ENCODE measurements around the gene KLK14. TPM values are rescaled to one million over a fixed set of nuclear protein-coding genes. Genes with fewer than 3 reads are reported as not detected.

The KLK14 gene
- total and polyA plus RNA-seq, 4 donors, result 0.11 to 1.9 (median 1.4) TPM; not detected in 1

GRCh38 chr19:51064534-51065220 is 18.0 kb downstream of the KLK14 start, which contains the start of gene KLK13:
TSS of gene KLK13 (minus strand) at chr19:51065092. CDS start at chr19:51065067, 25 bp downstream.
- Histone ChIP-seq H3K27me3 (ENCODE audit: control insufficient read depth, insufficient read depth, low read length) (peaks cover 23% of the 10 kb centered on the region), H3K27ac (ENCODE audit: low read depth, low read length) (no peak within 1 kb of the TSS), H3K4me1 (ENCODE audit: control insufficient read depth, insufficient read depth, low read length) (peaks cover 8% of the 10 kb centered on the region), H3K9me3 (ENCODE audit: control insufficient read depth, insufficient read depth, low read length) (no peaks in the 10 kb centered on the region), H3K4me3 (ENCODE audit: low read depth, low read length) (peak within 1 kb of the TSS; percentile 2), H3K36me3 (ENCODE audit: control insufficient read depth, insufficient read depth, low read length) (no peaks in the 10 kb centered on the region)
- 25% methylated on average over 13 of the region's 38 CpGs for WGBS (ENCODE audit: insufficient coverage)
- peak in 2 of 6 donors; percentile 5 to 9 for DNase-seq (ENCODE audit: low read depth in 4 of 6, low spot score in 6 of 6)

DNA sequence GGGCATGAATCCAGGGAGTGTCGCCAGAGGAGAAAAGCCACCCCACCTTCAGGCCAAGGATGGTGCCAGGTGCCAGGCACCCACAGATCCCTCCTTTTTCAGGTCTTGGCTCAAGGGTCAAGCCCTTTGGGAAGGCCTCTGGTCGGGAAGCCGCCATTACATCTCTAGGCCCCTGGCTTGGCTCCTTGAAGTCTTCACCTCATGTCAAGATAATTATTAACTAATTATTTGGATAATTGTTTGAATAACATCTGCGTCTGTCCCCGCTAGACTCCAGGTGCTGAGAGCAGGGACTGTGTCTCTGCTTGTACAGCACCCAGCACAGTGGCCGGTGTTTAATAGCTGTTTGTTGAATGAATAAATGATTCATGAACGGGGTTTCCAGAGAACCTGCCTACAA is 19.0 kb downstream of the KLK14 start:
- 81% methylated on average over 5 of the region's 7 CpGs for WGBS (ENCODE audit: insufficient coverage)
- Histone ChIP-seq H3K4me1 (ENCODE audit: control insufficient read depth, insufficient read depth, low read length) (peaks cover 8% of the 10 kb centered on the region), H3K27me3 (ENCODE audit: control insufficient read depth, insufficient read depth, low read length) (peaks cover 23% of the 10 kb centered on the region)

DNA sequence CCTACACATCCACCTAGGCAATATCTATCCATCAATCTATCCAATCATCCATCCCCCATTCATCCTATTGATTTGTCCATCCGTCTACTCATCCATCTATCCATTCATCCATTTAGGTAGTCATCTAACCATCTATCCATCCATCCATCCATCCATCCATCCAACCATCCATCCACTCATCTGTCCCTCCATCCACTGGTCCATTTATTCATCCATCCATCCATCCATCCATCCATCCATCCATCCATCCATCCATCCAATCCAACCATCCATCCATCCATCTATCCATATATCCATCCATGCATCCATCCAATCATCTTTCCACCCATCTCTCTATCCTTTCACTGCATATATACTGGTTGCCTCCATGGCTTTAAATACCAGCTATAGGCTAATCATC is 21.7 kb downstream of the KLK14 start:
- H3K4me1 ChIP-seq (ENCODE audit: control insufficient read depth, insufficient read depth, low read length), result peaks cover 8% of the 10 kb centered on the region
- no peak overlapping the region for H3K27ac ChIP-seq (ENCODE audit: low read depth, low read length)
- no peaks in the 10 kb centered on the region for H3K36me3 ChIP-seq (ENCODE audit: control insufficient read depth, insufficient read depth, low read length)
- H3K27me3 ChIP-seq (ENCODE audit: control insufficient read depth, insufficient read depth, low read length), result peaks cover 20% of the 10 kb centered on the region
- no peak for DNase-seq (ENCODE audit: low read depth in 4 of 6, low spot score in 6 of 6)
- H3K9me3 ChIP-seq (ENCODE audit: control insufficient read depth, insufficient read depth, low read length), result no peaks in the 10 kb centered on the region
- no peak overlapping the region for H3K4me3 ChIP-seq (ENCODE audit: low read depth, low read length)
- 0% methylated on average over 1 of the region's 1 CpG for WGBS (ENCODE audit: insufficient coverage)

More for the DNA sequence above, 19.0 kb downstream of the KLK14 start:
- Histone ChIP-seq H3K27ac (ENCODE audit: low read depth, low read length) (no peak overlapping the region), H3K4me3 (ENCODE audit: low read depth, low read length) (no peak overlapping the region), H3K36me3 (ENCODE audit: control insufficient read depth, insufficient read depth, low read length) (no peaks in the 10 kb centered on the region), H3K9me3 (ENCODE audit: control insufficient read depth, insufficient read depth, low read length) (no peaks in the 10 kb centered on the region)
- no peak for DNase-seq (ENCODE audit: low read depth in 4 of 6, low spot score in 6 of 6)

- H3K27ac ChIP-seq (ENCODE audit: low read depth, low read length), result no peak overlapping the region
- H3K36me3 ChIP-seq (ENCODE audit: control insufficient read depth, insufficient read depth, low read length), result no peaks in the 10 kb centered on the region
- H3K9me3 ChIP-seq (ENCODE audit: control insufficient read depth, insufficient read depth, low read length), result no peaks in the 10 kb centered on the region
- peaks cover 16% of the 10 kb centered on the region for H3K27me3 ChIP-seq (ENCODE audit: control insufficient read depth, insufficient read depth, low read length)
- peaks cover 8% of the 10 kb centered on the region for H3K4me1 ChIP-seq (ENCODE audit: control insufficient read depth, insufficient read depth, low read length)
- DNase-seq (ENCODE audit: low read depth in 4 of 6, low spot score in 6 of 6), result no peak
- no peak overlapping the region for H3K4me3 ChIP-seq (ENCODE audit: low read depth, low read length)
- WGBS (ENCODE audit: insufficient coverage), result 67% methylated on average over 4 of the region's 4 CpGs
These were observed 22.4 kb downstream of the KLK14 start for GRCh38 chr19:51060336-51060735.

DNA sequence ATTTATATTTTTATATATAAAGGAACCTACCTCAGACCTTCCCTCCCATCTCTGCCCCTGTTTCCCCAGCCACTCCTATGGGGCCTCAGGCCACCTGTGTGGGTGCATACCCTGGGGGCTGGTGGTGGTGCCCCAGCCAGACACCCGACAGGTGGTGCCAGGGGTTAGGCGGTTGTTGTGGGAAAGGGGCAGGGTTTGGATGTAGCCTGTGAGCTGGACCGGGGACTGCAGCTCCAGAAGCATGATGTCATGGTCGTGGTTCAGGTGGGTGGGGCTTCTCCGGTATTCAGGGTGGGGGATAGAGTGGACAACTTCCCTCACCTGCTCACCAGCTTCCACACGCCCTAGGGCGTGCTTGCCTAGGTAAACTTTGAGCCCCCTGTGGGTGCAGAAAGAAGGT is 23.0 kb downstream of the KLK14 start:
- Histone ChIP-seq H3K4me1 (ENCODE audit: control insufficient read depth, insufficient read depth, low read length) (peaks cover 3% of the 10 kb centered on the region), H3K9me3 (ENCODE audit: control insufficient read depth, insufficient read depth, low read length) (no peaks in the 10 kb centered on the region), H3K4me3 (ENCODE audit: low read depth, low read length) (no peak overlapping the region), H3K36me3 (ENCODE audit: control insufficient read depth, insufficient read depth, low read length) (no peaks in the 10 kb centered on the region), H3K27ac (ENCODE audit: low read depth, low read length) (no peak overlapping the region), H3K27me3 (ENCODE audit: control insufficient read depth, insufficient read depth, low read length) (peaks cover 9% of the 10 kb centered on the region)
- 95% methylated on average over 3 of the region's 7 CpGs for WGBS (ENCODE audit: insufficient coverage)
- DNase-seq (ENCODE audit: low read depth in 4 of 6, low spot score in 6 of 6), result no peak

DNA sequence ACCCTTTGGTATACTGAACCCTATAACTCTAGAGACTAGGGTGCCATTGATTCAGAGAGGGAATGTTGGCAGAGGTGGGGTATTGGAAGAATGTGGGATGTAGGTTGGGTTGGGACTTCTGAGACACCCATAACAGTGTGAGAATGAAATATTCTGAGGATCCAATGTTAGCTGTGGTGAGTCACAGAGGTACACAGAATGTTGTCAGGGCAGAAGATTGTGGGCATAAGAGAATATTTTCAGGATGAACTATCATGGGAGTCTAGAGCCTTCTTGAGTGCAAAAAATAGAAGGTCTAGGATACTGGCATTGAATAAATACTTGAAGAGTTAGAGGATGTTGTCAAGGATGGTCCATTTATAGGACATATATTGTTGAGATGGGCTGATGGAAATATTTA is 26.8 kb downstream of the KLK14 start:
- Histone ChIP-seq H3K27me3 (ENCODE audit: control insufficient read depth, insufficient read depth, low read length) (peaks cover 4% of the 10 kb centered on the region), H3K4me1 (ENCODE audit: control insufficient read depth, insufficient read depth, low read length) (no peaks in the 10 kb centered on the region)
- DNase-seq (ENCODE audit: low read depth in 4 of 6, low spot score in 6 of 6), result no peak

GRCh38 chr19:51047031-51047335 is 35.7 kb downstream of the KLK14 start:
- no peak for DNase-seq (ENCODE audit: low read depth in 4 of 6, low spot score in 6 of 6)

More for the DNA sequence above, 26.8 kb downstream of the KLK14 start:
- no peaks in the 10 kb centered on the region for H3K9me3 ChIP-seq (ENCODE audit: control insufficient read depth, insufficient read depth, low read length)
- no peak overlapping the region for H3K4me3 ChIP-seq (ENCODE audit: low read depth, low read length)
- no peaks in the 10 kb centered on the region for H3K36me3 ChIP-seq (ENCODE audit: control insufficient read depth, insufficient read depth, low read length)
- H3K27ac ChIP-seq (ENCODE audit: low read depth, low read length), result no peak overlapping the region

GRCh38 chr19:51044327-51044726 is 38.4 kb downstream of the KLK14 start:
- Histone ChIP-seq H3K4me1 (ENCODE audit: control insufficient read depth, insufficient read depth, low read length) (no peaks in the 10 kb centered on the region), H3K27me3 (ENCODE audit: control insufficient read depth, insufficient read depth, low read length) (no peaks in the 10 kb centered on the region), H3K27ac (ENCODE audit: low read depth, low read length) (no peak overlapping the region), H3K36me3 (ENCODE audit: control insufficient read depth, insufficient read depth, low read length) (no peaks in the 10 kb centered on the region), H3K4me3 (ENCODE audit: low read depth, low read length) (no peak overlapping the region), H3K9me3 (ENCODE audit: control insufficient read depth, insufficient read depth, low read length) (peaks cover 2% of the 10 kb centered on the region)
- 84% methylated on average over 10 of the region's 11 CpGs for WGBS (ENCODE audit: insufficient coverage)
- no peak for DNase-seq (ENCODE audit: low read depth in 4 of 6, low spot score in 6 of 6)

More at GRCh38 chr19:51047031-51047335, 35.7 kb downstream of the KLK14 start:
- H3K36me3 ChIP-seq (ENCODE audit: control insufficient read depth, insufficient read depth, low read length), result no peaks in the 10 kb centered on the region
- H3K4me3 ChIP-seq (ENCODE audit: low read depth, low read length), result no peak overlapping the region
- no peaks in the 10 kb centered on the region for H3K27me3 ChIP-seq (ENCODE audit: control insufficient read depth, insufficient read depth, low read length)
- no peaks in the 10 kb centered on the region for H3K9me3 ChIP-seq (ENCODE audit: control insufficient read depth, insufficient read depth, low read length)
- H3K4me1 ChIP-seq (ENCODE audit: control insufficient read depth, insufficient read depth, low read length), result no peaks in the 10 kb centered on the region
- H3K27ac ChIP-seq (ENCODE audit: low read depth, low read length), result no peak overlapping the region
- WGBS (ENCODE audit: insufficient coverage), result no CpG with 5 or more reads among the region's 4 CpGs

DNA sequence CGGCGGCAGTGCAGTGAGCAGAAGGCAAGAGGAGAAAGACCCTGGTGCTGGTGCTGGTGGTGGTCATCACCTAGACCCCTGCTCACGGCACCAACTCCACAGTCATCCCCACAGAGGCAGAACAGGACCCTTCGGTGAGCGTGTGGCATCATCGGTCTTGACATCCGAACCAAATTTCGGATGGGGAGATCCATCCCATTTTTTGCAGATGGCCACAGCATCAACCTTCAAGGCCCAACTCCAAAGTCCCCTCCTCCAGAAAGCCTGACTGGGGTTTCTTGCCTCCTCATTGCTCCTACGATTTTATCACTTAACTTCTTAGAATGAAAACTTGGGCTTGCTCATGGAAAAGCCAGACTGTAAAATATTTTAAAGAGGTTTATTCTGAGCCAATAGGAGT is 39.2 kb downstream of the KLK14 start:
- no peaks in the 10 kb centered on the region for H3K4me1 ChIP-seq (ENCODE audit: control insufficient read depth, insufficient read depth, low read length)
- no peaks in the 10 kb centered on the region for H3K36me3 ChIP-seq (ENCODE audit: control insufficient read depth, insufficient read depth, low read length)
- peaks cover 2% of the 10 kb centered on the region for H3K9me3 ChIP-seq (ENCODE audit: control insufficient read depth, insufficient read depth, low read length)
- H3K4me3 ChIP-seq (ENCODE audit: low read depth, low read length), result no peak overlapping the region
- no peaks in the 10 kb centered on the region for H3K27me3 ChIP-seq (ENCODE audit: control insufficient read depth, insufficient read depth, low read length)
- WGBS (ENCODE audit: insufficient coverage), result 93% methylated on average over 8 of the region's 9 CpGs
- DNase-seq (ENCODE audit: low read depth in 4 of 6, low spot score in 6 of 6), result no peak
- H3K27ac ChIP-seq (ENCODE audit: low read depth, low read length), result no peak overlapping the region

GRCh38 chr19:51040151-51040550 is 42.5 kb downstream of the KLK14 start:
- no peak for DNase-seq (ENCODE audit: low read depth in 4 of 6, low spot score in 6 of 6)
- peaks cover 2% of the 10 kb centered on the region for H3K9me3 ChIP-seq (ENCODE audit: control insufficient read depth, insufficient read depth, low read length)
- no peak overlapping the region for H3K27ac ChIP-seq (ENCODE audit: low read depth, low read length)
- no peaks in the 10 kb centered on the region for H3K36me3 ChIP-seq (ENCODE audit: control insufficient read depth, insufficient read depth, low read length)
- H3K4me1 ChIP-seq (ENCODE audit: control insufficient read depth, insufficient read depth, low read length), result no peaks in the 10 kb centered on the region
- no peak overlapping the region for H3K4me3 ChIP-seq (ENCODE audit: low read depth, low read length)
- peaks cover 1% of the 10 kb centered on the region for H3K27me3 ChIP-seq (ENCODE audit: control insufficient read depth, insufficient read depth, low read length)
- no CpG with 5 or more reads among the region's 6 CpGs for WGBS (ENCODE audit: insufficient coverage)
